Measurements from ENCODE around the gene TMEM131. TPM values are rescaled to one million over a fixed set of nuclear protein-coding genes. Genes with fewer than 3 reads are reported as not detected.

The TMEM131 gene
- total and polyA plus RNA-seq, 10 of the 15 experiments (the other 5 are each of a cell fraction or from before 2014, with no cell fraction given) = 6.0 to 48.2 (median 23.2) TPM

- TF ChIP-seq ATF2 (IDR thresholded peaks at IDR 0.05; ENCODE audit: low read length) (peak; percentile 81), IKZF1 (conservative IDR thresholded peaks at IDR 0.05) (peak; percentile 54; the same call in 1 of the 2 replicates), ATF3 (IDR thresholded peaks at IDR 0.05; ENCODE audit: borderline replicate concordance, extremely low read depth, low read depth, low read length) (no peak), NKRF (conservative IDR thresholded peaks at IDR 0.05) (no peak), ZNF384 (IDR thresholded peaks at IDR 0.05; ENCODE audit: borderline replicate concordance, low read depth, low read length) (no peak), TARDBP (IDR thresholded peaks at IDR 0.05; ENCODE audit: borderline replicate concordance) (no peak), MLLT1 (IDR thresholded peaks at IDR 0.05) (peak; percentile 50), CEBPB (IDR thresholded peaks at IDR 0.05; ENCODE audit: borderline replicate concordance in 1 of 2, low read depth in 2 of 2, low read length in 2 of 2) (peak in 1 of 2 experiments; percentile 37; a peak in 1 of 4 replicates), SPI1 (IDR thresholded peaks at IDR 0.05; ENCODE audit: borderline replicate concordance, insufficient read depth, low read depth, low read length) (no peak), CREM (IDR thresholded peaks at IDR 0.05; ENCODE audit: low read depth) (peak; percentile 46; the same call in 1 of the 2 replicates), EED (IDR thresholded peaks at IDR 0.05; ENCODE audit: low read depth) (peak; percentile 83), RBBP5 (conservative IDR thresholded peaks at IDR 0.05) (no peak), ZNF622 (IDR thresholded peaks at IDR 0.05) (no peak), USF2 (IDR thresholded peaks at IDR 0.05; ENCODE audit: borderline replicate concordance, low read depth, low read length) (no peak), BMI1 (IDR thresholded peaks at IDR 0.05; ENCODE audit: borderline replicate concordance) (no peak), RFX5 (IDR thresholded peaks at IDR 0.05; ENCODE audit: low read depth, low read length) (no peak)
Measured at GRCh38 chr2:98013407-98014042, 17.8 kb upstream of the TMEM131 start (continued).

Measured in GM12878 (cell line).